ENCODE measurements around the gene SLC17A7. TPM values are rescaled to one million over a fixed set of nuclear protein-coding genes. Genes with fewer than 3 reads are reported as not detected.

Gene SLC17A7
- under 1 TPM in 5 of 6 experiments, not detected in 1; 0.05 to 0.17 (median 0.09) TPM for total RNA-seq (2021; fragmentation: NEBNext Ultra II Directional; extraction: Animal tissue kit (Norgen Biotek cat#: 25700))
- long read RNA-seq: 0 reads

DNA sequence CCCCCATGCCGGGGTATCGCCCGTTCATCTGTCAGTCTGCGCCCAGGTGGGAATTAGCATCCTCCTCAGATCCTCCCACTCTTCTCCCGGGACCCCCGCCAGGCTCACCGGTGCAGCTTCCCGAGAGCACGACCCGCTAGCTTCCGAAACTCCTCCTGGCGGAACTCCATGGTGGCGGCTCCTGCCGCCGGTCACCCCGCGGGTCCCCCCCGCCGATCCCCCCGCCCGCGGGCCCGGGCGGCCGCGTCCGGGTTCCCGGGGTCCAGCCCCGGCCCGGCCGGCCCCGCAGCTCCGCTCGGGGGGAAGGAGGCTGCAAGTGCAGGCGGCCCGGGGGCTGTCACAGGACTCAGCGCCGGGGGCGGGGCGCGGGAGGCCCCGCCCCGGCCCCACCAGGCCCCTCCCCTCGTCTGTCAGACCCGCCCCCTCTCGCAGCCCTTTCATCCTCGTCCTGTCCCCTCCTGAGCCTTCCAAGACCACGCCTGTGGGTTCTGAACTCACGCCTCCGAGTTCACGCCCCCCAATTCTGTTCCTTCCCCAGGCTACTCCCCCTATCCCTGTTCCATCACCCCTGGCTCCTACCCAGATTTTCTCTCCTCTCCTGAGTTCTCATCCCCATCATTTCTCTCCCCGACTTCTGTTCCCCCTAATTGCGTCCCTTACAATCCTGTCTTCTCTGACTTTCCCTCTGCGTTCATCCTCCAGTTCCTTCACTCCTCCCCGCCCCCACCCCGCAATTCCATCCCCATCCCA, at the start of gene SLC17A7:
SLC17A7 (minus strand) TSS at position 318 of the 750 bp plus-strand sequence; CDS start at position 170, 148 bp downstream.
- H3K27ac Mint-ChIP-seq: no peak within 1 kb of the TSS
- no peaks in the 10 kb centered on the region for H3K9me3 Mint-ChIP-seq
- H3K4me1 Mint-ChIP-seq (ENCODE audit: low read depth): peaks cover 32% of the 10 kb centered on the region

DNA sequence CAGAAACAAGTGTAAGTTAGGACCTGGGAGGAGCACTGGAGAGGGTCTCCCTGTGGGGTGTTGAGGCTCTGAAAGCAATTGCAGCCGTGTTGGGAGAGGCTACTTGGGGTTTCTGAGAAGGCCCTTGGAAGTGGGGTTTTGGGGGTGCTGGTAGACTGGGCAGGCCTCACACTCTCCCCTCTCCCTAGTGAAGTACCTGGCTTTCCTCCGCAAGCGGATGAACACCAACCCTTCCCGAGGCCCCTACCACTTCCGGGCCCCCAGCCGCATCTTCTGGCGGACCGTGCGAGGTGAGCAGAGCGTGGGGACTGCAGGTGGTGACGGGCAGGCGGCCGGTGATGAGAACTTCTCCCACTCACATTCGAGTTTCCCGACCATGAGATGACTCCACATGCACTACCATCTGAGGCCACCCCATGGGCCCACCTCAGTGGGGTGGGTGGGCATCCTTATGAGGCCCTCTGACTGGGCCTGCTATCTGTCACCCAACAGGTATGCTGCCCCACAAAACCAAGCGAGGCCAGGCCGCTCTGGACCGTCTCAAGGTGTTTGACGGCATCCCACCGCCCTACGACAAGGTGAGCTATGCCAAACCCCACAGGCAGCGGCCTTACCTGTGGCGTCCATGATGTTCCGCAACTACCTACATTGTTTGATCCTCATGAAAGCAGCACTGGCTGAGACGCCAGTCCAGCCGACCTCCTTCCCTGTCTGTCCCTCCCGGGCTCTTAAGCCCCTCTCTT, 49.1 kb upstream of the SLC17A7 start:
- H3K4me3 Mint-ChIP-seq: peak overlapping the region; percentile 98
- TF ChIP-seq, protein P1, sequence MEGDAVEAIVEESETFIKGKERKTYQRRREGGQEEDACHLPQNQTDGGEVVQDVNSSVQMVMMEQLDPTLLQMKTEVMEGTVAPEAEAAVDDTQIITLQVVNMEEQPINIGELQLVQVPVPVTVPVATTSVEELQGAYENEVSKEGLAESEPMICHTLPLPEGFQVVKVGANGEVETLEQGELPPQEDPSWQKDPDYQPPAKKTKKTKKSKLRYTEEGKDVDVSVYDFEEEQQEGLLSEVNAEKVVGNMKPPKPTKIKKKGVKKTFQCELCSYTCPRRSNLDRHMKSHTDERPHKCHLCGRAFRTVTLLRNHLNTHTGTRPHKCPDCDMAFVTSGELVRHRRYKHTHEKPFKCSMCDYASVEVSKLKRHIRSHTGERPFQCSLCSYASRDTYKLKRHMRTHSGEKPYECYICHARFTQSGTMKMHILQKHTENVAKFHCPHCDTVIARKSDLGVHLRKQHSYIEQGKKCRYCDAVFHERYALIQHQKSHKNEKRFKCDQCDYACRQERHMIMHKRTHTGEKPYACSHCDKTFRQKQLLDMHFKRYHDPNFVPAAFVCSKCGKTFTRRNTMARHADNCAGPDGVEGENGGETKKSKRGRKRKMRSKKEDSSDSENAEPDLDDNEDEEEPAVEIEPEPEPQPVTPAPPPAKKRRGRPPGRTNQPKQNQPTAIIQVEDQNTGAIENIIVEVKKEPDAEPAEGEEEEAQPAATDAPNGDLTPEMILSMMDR (IDR thresholded peaks at IDR 0.05): no peak
- H3K27ac Mint-ChIP-seq: peak overlapping the region; percentile 98
- peaks cover 49% of the 10 kb centered on the region for H3K36me3 Mint-ChIP-seq (ENCODE audit: low read depth)
- no peak for DNase-seq
- H3K27me3 Mint-ChIP-seq (ENCODE audit: insufficient read depth): peaks cover 48% of the 10 kb centered on the region
- peaks cover 34% of the 10 kb centered on the region for H3K9me3 Mint-ChIP-seq
- H3K4me1 Mint-ChIP-seq (ENCODE audit: low read depth): peaks cover 10% of the 10 kb centered on the region; the same call in 1 of the 2 replicates

More for the DNA sequence above, at the start of gene SLC17A7:
- DNase-seq: no peak
- peak within 1 kb of the TSS; percentile 81 for H3K4me3 Mint-ChIP-seq
- H3K36me3 Mint-ChIP-seq (ENCODE audit: low read depth): 0 out of 2 replicates have a peak, but pooled peaks cover 4% of the 10 kb centered on the region
- H3K27me3 Mint-ChIP-seq (ENCODE audit: insufficient read depth): peaks cover 42% of the 10 kb centered on the region
- TF ChIP-seq, protein P1 (IDR thresholded peaks at IDR 0.05): no peak

DNA sequence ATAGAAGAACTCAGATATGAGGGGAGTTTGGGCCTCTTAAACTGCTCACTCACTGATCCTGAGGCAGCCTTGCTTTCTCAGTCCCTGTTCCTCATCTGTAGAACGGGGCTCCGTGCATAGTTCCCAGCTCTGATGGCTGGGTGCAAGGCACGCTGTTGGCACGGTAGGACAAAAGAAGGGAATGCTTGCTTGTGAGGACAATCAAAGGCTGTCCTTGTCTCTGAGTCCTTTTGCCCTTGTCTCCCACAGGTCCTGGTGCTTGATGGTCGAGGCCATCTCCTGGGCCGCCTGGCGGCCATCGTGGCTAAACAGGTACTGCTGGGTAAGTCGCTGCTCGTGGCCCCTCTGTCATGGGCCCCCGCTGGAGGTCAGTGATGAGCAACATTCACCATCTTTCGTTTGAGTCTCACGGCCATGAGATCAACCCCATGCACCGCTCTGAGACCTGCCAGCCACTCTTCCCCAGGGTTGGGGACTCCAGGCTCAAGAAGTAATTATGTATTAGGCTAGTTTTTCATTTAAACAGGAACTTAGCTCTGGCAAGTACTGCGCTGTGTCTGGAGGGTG, 48.4 kb upstream of the SLC17A7 start:
- peak overlapping the region; percentile 98 for H3K4me3 Mint-ChIP-seq
- H3K36me3 Mint-ChIP-seq (ENCODE audit: low read depth): peaks cover 49% of the 10 kb centered on the region
- peak overlapping the region; percentile 98 for H3K27ac Mint-ChIP-seq
- H3K27me3 Mint-ChIP-seq (ENCODE audit: insufficient read depth): peaks cover 44% of the 10 kb centered on the region
- peaks cover 27% of the 10 kb centered on the region for H3K9me3 Mint-ChIP-seq
- TF ChIP-seq, protein P1 (IDR thresholded peaks at IDR 0.05): no peak
- no peak for DNase-seq
- H3K4me1 Mint-ChIP-seq (ENCODE audit: low read depth): peaks cover 10% of the 10 kb centered on the region; the same call in 1 of the 2 replicates

DNA sequence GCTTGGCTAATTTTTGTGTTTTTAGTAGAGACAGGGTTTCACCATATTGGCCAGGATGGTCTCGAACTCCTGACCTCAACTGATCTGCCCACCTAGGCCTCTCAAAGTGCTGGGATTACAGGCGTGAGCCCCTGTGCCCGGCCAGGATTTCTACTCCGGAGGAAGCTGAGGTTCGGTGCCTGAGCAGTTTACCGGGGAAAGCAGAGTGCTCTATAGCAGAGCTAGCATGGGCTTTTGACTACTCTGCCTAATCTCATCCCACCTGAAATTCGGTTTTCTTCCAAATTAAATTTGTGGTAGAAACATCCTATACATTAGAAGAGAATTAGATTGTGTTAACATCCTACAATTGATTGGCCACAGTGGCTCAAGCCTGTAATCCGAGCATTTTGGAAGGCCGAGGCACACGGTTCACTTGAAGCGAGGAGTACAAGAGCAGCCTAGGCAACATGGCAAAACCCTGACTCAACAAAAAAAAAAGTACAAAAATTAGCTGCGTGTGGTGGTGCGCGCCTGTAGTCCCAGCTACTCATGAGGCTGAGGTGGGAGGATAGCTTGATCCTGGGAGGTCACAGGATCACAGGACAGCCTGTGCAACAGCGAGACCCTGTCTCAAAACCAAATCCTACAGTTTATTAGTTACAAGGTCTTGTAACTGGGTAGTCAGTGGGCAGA, 47.7 kb upstream of the SLC17A7 start:
- TF ChIP-seq, protein P1 (IDR thresholded peaks at IDR 0.05): no peak
- H3K36me3 Mint-ChIP-seq (ENCODE audit: low read depth): peaks cover 49% of the 10 kb centered on the region
- H3K27ac Mint-ChIP-seq: peak overlapping the region; percentile 98
- no peak for DNase-seq
- H3K4me1 Mint-ChIP-seq (ENCODE audit: low read depth): peaks cover 10% of the 10 kb centered on the region; the same call in 1 of the 2 replicates
- H3K4me3 Mint-ChIP-seq: peak overlapping the region; percentile 98
- H3K9me3 Mint-ChIP-seq: peaks cover 26% of the 10 kb centered on the region
- peaks cover 38% of the 10 kb centered on the region for H3K27me3 Mint-ChIP-seq (ENCODE audit: insufficient read depth)
